ENCODE data around the gene SBF1.
"Not testable (repeated sequence)": the region's sequence is repeated elsewhere in the genome, so short reads cannot be mapped to it uniquely, and the experiment has no call there.

Gene SBF1

GRCh38 chr22:50443801-50444625 is 30.8 kb downstream of the SBF1 start:
- DNase-seq, result no peak

GRCh38 chr22:50443197-50443596 is 31.6 kb downstream of the SBF1 start:
- DNase-seq, result no peak

- DNase-seq, result no peak
These were observed 33.3 kb downstream of the SBF1 start for GRCh38 chr22:50441428-50441993.

DNA sequence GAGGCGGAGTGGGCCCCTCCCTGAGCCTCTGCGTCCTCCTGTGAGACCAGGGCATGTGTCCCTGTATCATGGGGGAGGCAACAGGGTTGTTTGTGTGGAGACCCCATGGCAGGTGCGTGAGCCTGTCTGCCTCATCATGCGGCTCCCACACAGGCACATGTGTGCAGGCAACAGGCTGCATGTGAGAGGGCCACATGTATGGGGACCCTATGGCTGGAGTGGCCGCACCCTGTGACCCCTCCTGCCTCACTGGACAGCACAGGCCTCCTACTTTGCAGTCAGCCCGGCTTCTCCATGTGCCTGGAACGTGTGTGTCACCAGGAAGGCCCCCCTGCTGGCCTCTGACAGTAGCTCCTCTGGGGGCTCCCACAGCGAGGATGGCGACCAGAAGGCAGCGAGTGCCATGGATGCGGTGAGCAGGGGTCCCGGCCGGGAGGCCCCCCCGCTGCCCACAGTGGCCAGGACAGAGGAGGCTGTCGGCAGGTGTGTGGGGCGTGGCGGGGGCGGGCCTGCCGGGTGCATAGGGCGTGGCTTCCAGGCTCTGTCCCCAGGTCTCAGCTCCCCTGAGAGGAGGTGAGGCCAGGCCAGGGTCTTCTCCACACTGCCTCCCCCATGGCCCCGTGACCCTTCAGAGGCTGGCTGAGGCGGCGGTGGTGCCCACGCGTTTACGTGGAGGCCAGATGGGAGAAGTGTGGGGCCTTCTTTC is 34.1 kb downstream of the SBF1 start:
- DNase-seq, result no peak

GRCh38 chr22:50439871-50440331 is 34.9 kb downstream of the SBF1 start:
- DNase-seq, result no peak

GRCh38 chr22:50439314-50439870 is 35.4 kb downstream of the SBF1 start:
- DNase-seq, result no peak

DNA sequence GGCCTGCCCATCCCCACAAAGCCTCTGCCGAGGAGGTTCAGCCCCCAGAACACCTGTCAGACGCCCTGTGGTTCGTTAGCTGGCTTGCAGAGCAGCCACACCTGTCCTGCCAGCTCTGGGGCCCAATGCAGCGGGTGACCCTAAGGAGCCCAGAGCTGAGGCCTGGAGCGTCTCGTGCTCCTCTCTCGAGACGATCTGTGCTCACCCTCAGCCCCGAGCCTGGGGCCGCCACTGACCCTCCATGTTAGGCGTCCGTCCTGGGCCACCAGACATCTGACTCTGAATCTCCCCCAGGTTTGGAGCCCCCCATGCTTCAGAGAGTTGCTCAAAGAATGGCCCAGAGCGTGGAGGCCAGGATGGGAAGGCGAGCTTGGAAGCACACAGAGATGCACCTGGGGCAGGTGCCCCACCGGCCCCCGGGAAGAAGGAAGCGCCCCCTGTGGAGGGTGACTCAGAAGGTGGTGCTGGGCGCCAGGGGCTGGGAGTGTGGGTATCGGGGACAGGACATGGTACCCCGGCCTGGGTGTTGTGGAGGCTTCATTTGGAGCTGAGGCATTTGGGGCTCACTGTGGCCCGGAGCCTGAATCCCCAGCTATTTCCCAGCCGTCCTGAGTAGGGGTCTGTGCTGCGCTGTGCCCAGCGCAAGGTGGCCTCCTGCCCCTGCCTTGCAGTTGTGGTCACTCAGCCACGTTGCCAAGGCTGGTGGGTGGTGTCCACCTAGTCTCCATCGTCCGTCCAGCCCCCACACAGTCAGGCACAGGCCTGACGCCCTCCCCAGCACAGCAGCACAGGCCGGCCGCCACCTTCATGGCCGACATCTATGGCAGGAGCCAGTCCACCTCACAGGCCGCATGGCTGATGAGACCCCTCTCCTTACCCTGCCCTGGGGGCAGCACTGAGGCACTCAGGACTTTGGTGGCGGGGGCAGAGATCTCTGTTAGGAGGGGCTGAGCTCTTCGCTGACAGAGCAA is 36.2 kb downstream of the SBF1 start:
- DNase-seq, result no peak

DNA sequence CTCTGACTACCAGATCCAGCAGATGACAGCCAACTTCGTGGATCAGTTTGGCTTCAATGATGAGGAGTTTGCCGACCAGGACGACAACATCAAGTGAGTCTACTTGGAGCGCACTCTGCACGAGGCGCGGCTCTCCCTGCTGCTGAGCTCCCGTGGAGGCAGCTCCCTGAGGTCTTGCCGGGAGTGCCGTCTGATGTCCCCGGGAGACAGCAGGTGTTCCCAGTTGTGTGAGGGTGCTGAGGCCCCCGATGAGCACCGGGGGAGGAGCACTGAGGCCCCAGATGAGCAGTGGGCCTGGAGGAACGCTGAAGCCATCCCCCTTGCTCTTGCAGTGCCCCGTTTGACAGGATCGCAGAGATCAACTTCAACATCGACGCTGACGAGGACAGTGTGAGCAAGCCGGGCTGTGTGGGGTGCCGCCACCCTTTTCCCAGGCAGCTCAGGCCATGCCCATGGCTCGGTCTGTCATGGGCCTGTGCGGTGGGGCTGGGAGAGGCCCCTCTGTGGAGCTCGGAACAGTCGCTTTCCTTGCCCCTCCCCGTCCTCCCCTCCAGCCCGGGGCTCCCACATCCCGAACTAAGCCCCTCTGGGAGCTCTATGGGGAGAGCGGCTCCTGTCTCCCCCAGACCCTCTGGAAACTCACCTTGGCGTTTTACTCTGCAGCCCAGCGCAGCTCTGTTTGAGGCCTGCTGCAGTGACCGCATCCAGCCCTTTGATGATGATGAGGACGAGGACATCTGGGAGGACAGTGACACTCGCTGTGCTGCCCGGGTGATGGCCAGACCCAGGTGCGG is 37.1 kb downstream of the SBF1 start:
- no peak for DNase-seq

DNA sequence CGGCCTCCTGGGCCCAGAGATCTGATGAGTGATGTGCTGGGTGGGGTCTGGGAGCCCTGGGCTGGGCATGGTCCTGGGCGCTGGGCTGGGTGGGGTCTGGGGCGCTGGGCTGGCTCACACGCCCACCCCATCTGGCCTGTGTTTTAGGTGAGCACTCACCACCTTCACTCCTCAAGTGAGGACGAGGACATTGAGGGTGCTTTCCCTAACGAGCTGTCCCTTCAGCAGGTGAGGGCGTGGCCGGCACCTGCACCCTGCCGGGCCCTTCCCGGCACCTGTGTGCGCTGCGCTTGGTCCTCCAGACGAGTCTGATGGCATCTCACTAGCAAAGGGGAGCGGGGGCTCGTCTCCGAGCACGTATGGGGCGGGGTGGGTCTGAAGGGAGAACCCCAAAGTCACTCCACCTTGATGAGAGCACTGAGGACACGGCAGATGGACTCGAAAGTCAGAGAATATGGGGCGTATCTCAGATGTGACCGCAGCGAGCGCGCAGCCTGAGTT is 37.9 kb downstream of the SBF1 start:
- no peak for DNase-seq

- no peak for DNase-seq
These were observed 38.6 kb downstream of the SBF1 start for GRCh38 chr22:50436015-50436830.

DNA sequence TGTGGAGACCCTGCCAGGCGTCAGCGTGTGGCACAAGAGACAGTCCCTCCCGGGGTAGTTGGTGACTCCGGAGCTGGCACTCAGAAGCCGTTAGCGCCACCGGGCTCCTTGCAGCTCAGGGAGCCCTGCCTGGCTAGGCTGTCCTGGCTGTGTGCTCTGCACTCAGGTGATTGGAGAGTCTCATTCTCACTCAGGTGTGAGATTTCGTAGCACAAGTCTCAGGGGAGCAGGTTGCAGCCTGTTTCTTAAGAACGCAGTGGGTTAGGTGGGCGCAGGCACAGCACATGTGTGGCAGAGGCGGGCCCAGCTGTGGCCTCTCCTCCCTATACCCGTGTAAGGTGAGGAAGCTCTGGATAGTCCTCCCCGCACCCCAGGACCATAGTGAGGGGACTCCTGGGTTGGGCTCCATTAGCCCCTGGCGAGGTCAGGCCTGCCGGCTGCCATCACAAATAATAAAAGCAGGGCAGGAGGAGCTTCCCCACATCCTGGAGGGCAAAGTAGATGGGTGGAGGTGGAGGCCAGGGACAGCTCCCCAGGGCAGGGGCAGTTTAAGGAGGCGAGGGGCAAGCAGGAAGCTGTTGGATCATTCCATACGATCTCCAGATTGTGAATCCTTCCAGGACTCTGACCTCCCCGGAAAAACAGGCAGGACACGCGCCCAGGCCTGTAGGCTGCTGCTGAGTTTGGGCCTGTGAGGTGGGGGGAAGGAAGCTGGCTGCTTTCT is 39.4 kb downstream of the SBF1 start:
- no peak for DNase-seq

GRCh38 chr22:50434849-50435248 is 40.0 kb downstream of the SBF1 start:
- DNase-seq, result no peak

DNA sequence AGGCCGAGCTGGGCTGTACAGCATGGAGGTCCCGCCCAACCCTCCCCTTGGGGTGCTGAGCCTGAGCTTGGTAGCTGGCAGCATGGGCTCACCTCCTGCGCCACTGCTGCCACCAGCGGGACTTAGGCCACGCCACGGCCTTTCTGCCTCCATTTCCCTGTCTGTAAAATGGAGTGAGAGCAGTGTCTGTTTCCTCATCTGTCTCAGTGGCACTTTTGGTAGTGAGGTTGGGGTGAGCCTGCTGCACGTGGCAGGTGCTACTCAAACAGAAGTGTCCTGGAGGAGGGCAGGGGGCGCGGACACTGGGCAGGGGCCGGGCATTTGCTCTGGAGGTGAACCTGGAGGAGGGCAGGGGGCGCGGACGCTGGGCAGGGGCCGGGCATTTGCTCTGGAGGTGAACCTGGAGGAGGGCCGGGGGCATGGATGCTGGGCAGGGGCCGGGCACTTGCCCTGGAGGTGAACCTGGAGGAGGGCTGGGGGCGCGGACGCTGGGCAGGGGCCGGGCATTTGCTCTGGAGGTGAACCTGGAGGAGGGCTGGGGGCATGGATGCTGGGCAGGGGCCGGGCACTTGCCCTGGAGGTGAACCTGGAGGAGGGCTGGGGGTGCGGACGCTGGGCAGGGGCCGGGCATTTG is 41.8 kb downstream of the SBF1 start:
- not testable (repeated sequence) for DNase-seq

- DNase-seq, result no peak
These were observed 42.5 kb downstream of the SBF1 start for GRCh38 chr22:50432131-50432876.

- no peak for DNase-seq
These were observed 49.5 kb downstream of the SBF1 start for GRCh38 chr22:50425179-50425916.

DNA sequence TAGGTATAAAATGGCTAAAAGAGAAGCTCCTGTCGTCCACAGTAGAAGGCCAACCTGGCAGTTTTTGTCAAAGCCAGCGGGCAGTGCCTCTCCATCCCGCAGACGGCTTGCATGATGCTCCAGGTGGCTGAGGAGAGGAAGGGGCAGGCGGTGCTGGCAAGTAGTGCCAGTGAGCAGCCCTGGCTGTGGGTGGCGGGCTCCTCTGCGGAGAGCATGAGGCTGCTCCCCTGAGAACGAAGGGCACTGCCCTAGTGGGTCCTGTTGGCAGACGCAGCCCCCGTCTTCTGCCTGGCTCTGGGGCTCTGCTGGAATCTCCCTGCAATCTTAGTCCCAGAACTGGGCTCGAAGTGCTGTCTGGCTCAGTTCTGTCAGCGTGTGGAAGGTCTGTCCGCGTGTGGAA is 50.9 kb downstream of the SBF1 start:
- no peak for DNase-seq

DNA sequence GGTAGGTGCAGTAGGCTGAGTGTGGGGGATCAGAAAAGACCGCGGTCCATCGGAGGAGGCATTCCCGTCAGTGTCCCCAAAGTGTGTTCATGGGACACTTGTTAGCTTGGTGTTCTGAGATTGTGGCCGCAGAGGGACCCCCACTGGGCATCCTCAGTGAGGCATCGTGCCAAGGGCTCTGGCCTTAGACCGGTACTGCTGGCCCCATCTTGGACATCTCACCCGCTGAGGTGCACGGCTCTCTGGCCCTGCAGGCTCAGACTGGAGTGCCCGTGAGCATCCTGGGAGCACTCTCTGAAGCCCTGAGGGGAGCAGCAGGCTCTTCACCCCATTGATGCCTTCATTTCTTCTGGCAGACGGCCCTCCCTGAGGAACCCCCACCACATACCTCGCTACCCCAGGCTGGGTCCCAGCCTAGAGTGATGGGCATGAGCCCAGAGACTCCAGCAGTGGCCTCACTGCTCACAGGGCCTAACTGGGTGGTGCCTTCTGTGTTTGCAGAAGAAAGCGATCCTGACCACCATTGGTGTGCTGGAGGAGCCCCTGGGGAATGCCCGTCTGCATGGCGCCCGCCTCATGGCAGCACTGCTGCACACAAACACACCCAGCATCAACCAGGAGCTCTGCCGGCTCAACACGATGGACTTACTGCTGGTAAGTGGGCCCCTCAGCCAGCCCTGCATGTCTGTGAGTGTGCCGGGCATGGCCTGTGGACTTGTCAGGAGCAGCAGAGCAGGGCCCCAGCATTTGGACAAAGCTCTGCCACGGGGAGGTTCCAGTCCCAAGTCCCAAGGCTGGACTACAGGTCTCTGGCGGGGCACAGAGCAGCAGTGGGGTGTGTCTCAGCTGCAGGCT is 51.6 kb downstream of the SBF1 start:
- DNase-seq, result no peak
